8988T (cell line): ENCODE measurements around the gene PLLP.

Source experiments
- DNase-seq: peaks from one replicate; pipeline ENCODE4 v3.0.0; 2011

PLLP gene

DNA sequence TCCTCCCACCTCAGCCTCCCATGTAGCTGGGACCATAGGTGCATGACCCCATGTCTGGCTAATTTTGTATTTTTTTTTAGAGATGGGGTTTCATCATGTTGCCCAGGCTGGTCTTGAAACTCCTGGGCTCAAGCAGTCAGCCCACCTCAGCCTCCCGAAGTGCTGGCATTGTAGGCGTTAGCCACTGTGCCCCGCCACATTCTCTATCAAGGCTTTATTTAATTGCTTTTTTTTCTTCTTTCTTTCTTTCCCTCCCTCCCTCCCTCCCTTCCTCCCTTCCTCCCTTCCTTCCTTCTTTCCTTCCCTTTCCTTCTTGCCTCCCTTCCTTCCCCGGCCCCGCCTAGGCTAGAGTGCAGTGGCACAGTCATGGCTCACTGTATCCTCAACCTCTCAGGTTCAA lies 74.7 kb downstream of the PLLP start:
- no peak for DNase-seq

DNA sequence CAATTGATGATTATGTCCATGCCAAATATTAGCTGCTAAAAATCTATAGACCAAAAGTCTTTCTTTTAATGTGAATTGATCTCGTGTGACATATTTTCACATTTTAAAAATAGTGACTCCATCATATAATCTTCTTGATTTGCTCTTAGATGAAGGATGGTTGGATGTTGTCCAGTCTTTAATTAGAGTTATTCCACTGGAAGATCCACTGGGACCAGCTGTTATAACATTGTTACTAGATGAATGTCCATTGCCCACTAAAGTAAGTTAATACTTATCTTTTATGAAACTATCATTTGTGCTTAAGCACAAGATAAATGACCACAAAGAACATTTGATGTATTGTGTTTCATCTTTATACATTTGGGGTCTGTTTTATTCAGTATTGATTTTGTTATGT lies 75.5 kb downstream of the PLLP start:
- DNase-seq: no peak
